H54 (cell line): Measurements from ENCODE around the gene CT83.

Experiments used
- DNase-seq: peaks from one replicate; pipeline ENCODE4 v3.0.0; 2011; ENCODE audit warnings: low spot score, mixed read lengths; ENCODE audit not compliant: insufficient read length
- FAIRE-seq: peaks from 3 replicates; lab custom pipeline; 2011; peaks lifted over from hg19 to GRCh38; lab: Jason Lieb, UNC
- POLR2A ChIP-seq: IDR thresholded peaks from 2 replicates; pipeline ENCODE4 v1.6.1; 2011; ENCODE audit warnings: low read depth, mild to moderate bottlenecking, low read length

CT83 gene, protein sequence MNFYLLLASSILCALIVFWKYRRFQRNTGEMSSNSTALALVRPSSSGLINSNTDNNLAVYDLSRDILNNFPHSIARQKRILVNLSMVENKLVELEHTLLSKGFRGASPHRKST

DNA sequence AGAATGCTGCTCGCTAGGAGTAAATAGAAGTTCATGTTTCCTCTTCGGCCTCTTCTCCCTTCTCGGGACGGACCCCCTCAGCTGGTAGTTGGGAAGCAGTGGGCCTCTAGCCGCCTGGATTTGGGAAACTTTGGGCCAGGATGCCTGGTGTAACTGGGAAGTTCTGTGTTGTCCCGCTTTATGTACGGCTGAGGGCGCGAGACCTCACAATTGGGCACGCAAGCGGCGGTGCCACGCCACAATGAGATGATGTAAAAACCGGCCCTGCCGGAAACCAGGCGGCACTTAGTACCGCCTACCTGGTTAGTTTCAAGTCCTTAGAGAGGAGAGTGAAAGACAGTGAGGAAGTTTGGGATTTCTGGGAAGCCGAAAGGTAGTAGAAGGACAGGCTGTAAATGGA is at the start of gene CT83:
CT83 (minus strand) TSS at position 155 of the 400 bp plus-strand sequence; CDS start at position 35, 120 bp downstream.
- no peak for FAIRE-seq

DNA sequence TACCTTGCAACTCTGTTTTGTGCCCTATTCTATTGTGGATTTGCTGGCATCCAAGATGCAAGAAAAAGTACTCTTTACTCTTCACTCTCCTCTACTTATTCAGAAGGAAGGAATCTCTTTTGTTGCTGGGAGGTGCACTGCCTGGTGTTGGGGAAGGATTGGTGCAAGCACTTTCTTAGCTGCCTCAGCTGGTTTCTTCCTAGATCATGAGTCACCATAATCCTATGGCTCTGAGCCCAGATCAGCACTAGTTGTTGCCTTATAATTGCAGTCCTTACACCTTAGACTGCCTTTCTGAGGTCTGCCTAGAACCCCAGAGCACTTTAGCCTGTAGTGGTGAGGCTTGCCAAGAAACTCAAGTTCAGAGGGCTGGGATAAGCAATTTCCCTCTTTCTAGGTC is 37.0 kb upstream of the CT83 start:
- DNase-seq (peak; percentile 0), FAIRE-seq (no peak)
- TF ChIP-seq POLR2A: no peak

More for the DNA sequence above, at the start of gene CT83:
- TF ChIP-seq POLR2A: no peak
- DNase-seq: no peak

DNA sequence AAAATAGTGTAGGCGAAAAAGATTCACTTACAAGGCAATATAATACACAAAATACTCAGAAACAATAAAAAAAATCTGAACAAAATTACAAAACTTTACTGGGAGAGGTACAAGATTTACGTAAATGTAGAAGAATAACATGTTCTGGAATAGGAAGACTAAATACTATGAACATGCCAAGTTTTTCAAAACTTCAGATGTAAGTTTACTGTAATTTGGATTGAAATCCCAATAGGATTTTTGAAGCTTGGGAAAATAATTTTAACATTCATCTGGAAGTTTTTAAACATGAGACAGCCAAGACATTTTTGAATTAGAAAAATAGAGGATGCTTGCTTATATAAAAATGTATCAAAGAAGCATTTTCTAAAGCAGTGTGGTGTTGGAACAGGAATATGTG is 30.5 kb upstream of the CT83 start:
- TF ChIP-seq POLR2A: no peak
- no peak for FAIRE-seq
- no peak for DNase-seq

DNA sequence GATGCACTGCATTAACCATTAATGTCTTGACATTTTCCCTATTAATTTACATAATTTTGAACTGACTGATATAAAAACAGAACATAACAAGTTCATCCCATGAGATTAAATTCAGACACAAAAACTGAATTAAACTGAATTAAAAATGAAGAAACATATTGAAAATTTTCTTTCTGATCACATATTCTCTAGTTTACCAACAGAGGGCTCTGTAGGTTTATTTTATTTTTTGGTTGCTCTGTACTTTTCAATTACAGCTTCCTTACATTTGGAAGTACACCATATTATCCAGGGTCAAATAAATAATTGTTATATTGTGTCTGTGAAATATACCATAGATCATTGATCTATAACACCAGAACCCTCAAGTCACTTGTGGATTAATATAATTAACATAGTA is 27.3 kb upstream of the CT83 start:
- no peak for FAIRE-seq
- DNase-seq: no peak
- TF ChIP-seq POLR2A: no peak

DNA sequence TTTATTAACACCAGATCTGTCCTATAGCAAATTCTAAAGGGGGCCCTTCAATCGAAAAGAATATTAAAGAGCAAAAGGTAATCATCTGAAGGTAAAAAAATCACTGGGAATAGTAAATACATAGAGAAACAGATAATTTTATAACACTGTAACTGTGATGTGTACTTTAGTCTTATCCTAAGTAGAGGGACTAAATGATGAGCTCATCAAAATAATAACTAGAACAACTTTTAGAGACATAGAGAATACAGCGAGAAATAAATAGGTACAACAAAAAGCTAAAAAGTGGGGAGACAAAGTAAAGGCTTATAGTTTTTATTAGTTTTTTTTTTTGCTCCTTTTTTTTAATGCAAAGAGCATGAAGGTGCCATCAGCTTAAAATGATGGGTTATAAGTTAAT is 17.3 kb upstream of the CT83 start:
- FAIRE-seq (no peak), DNase-seq (no peak)
- no peak for TF ChIP-seq POLR2A

DNA sequence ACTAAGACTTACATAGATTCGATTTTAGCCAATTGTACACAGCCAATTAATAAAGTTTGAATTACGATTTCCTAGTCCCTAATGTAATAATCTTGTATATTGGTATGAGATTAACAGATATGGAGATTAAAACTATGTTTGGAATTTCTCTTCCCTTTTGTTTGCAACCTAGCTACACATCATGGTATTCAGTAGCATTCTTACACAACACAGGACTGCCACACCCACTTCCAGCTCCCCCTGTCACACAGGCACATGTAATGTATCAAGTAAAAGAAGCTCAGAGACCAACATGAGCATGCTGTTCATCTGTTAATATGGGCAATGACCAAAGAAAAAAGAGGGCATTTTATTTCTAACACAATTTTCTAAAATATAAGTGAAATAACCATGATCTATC is 13.6 kb downstream of the CT83 start:
- TF ChIP-seq POLR2A: no peak
- DNase-seq: no peak
- FAIRE-seq: no peak

DNA sequence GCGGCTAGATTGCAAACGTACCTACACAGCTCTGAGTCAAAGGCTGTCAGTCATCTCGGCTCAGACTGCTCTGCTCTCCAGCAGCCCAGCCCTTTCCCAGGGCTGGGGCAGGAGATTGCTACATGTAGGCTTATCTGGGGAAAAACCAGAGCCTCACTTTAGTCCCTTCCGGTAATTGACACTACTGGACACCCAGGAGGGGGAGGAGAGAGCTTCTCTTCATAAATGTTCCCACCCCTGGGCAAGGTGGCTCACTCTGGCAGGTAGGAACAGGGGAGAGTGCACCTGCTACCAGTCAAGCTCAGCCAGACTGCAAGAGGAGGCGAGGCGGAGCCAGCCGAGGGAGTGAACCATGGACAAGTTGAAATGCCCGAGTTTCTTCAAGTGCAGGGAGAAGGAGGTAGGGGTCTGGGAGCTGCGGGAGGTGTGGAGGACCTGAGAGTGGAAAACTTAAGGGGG is 26.4 kb downstream of the CT83 start, which contains the start of gene SLC6A14:
SLC6A14 (plus strand) TSS at position 249 of the 459 bp plus-strand sequence; CDS start at position 353, 104 bp downstream.
- no peak for DNase-seq
- TF ChIP-seq POLR2A: no peak
- FAIRE-seq: no peak

DNA sequence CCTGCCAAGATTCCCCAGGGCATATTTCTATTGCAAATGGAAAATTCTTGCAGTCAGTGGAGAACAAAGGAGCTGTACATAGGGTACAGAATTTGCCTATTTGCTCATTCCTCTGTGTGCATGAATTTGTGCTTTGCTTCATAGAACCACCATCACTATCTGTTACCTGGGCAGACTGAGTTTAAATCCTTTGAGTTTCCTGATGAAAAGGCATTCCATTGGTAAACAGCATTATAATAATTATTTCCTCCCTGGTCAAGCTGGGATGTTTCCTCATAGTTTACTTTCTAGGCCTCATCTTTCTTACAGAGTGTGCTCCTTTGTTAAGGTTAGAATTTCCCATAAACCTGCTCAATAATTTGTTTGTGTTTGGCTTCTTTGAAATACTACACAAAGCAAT is 27.2 kb downstream of the CT83 start:
- FAIRE-seq (no peak), DNase-seq (no peak)
- no peak for TF ChIP-seq POLR2A

DNA sequence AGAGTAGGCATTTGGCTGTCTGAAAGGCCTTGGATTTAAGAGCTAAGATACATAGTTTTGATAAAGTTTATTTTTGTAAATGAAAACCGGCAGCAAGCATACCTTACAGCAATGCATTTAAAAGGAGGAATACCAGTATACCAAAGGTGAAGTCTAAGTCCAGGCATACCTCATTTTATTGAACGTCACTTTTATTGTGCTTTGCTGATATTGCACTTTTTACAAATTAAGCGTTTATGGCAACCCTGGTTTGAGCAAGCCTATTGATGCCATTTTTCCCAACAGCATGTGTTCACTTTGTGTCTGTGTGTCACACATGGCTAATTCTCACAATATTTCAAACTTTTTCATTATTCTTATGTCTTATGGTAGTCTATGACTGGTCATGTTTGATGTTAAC is 34.8 kb downstream of the CT83 start:
- no peak for DNase-seq
- no peak for FAIRE-seq
- TF ChIP-seq POLR2A: no peak

DNA sequence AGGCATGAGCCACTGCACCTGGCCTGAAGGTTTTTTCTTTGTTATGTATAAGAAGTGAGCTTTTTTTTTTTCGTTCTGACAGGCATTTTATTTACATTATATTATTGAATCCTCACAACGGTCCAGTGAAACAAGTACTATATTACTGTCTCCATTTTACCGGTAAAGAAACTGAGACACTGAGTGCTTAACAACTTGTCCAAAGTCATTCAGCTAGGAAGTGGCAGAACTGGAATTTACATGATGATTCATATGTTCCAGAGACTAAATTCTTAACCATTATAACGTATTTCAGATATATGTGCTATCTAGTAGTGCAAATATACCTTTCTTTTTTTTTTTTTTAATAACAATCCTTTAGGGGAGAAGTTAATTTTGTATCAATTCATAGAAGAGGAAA is 44.8 kb downstream of the CT83 start:
- no peak for DNase-seq
- TF ChIP-seq POLR2A: no peak
- no peak for FAIRE-seq

DNA sequence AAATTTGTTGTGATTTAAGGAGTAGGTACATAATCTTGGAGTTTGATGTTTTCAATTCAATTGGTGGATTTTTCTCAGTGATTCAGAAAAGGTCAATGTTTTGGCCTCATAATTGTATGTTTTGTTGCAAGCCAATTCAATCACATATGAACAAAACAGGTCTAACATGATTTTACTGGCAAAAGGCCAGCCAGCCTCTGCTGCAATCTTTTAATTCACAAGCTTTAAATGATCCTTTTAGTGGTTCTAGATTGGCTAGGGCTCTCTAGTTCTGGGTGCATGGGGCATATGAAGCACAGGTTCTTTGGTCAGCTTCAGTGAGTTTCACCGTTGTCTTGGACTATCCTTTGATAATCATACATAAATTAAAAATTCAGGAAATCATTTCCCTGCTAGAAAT is 45.6 kb downstream of the CT83 start:
- TF ChIP-seq POLR2A: no peak
- FAIRE-seq: no peak

DNA sequence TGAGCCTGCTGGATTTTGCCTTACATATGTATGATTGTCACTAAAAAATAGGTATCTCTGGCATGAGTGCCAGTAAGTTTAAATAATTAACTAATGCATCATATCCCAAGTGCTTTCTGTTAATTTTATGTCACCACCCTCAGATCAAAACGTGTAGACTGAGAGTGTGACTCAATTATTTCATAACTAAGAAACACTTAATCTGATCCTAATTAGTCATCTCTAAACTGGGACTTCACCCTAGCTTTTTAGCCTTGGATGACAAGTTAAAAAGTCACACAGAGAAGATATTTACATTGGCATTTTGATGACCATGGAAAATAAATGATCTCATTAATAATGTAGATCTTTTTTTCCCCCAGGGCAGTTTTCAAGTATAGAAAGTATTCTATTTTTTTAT is 49.5 kb downstream of the CT83 start:
- no peak for FAIRE-seq
- TF ChIP-seq POLR2A: no peak

More for the DNA sequence above, 45.6 kb downstream of the CT83 start:
- DNase-seq: no peak

More for the DNA sequence above, 49.5 kb downstream of the CT83 start:
- no peak for DNase-seq
